Ascending aorta (tissue), 2 donors: ENCODE results near the gene NT5C2. TPM values are rescaled to one million over a fixed set of nuclear protein-coding genes. Genes with fewer than 3 reads are reported as not detected.

Source experiments
- DNase-seq, 2 donors: peaks; one replicate each; pipeline ENCODE4 v3.0.0-alpha.2; 2019; ENCODE audit warnings: low spot score in 2 of 2
- H3K27ac ChIP-seq, 2 donors: fragments of 200-600 bp; sonication (generic); one replicate each; pipeline ENCODE4 v1.5.1; 2016 to 2017; ENCODE audit warnings: mild to moderate bottlenecking in 1 of 2
- H3K27me3 ChIP-seq: fragments of 200-600 bp; sonication (generic); one replicate; pipeline ENCODE4 v1.5.1; 2017
- H3K36me3 ChIP-seq, 2 donors: fragments of 200-600 bp; sonication (generic); one replicate each; pipeline ENCODE4 v1.5.1; 2016
- H3K4me1 ChIP-seq, 2 donors: fragments of 200-600 bp; sonication (generic); one replicate each; pipeline ENCODE4 v1.5.1; 2016 to 2017; ENCODE audit warnings: mild to moderate bottlenecking in 1 of 2
- H3K4me3 ChIP-seq, 2 donors: fragments of 200-600 bp; sonication (generic); one replicate each; pipeline ENCODE4 v1.5.1; 2016 to 2017; ENCODE audit warnings: mild to moderate bottlenecking in 1 of 2
- H3K9me3 ChIP-seq, 2 donors: fragments of 200-600 bp; sonication (generic); one replicate each; pipeline ENCODE4 v1.5.1; 2016
- intact Hi-C: fragments of 100-400 bp; cut with DNase I; formaldehyde crosslinking; loops from one replicate; pipeline ENCODE4 v1.15.1; 2023
- total RNA-seq: library from RNA; depleted of rRNA; stranded (reverse); fragments of >200 nt; gene quantifications from one replicate; pipeline ENCODE4 v1.1.0, GENCODE V29; 2016
- TF ChIP-seq, protein P1 (sequence below), 3 experiments: fragments of 200-600 bp in 2 of 3; fragments of 450-650 bp in 1 of 3; sonication (generic) in 2 of 3; IDR thresholded peaks; one replicate each; pipeline ENCODE4 v1.5.1; 2016 to 2019; ENCODE audit warnings: antibody characterized with exemption in 3 of 3, mild to moderate bottlenecking in 1 of 3, moderate library complexity in 1 of 3

The NT5C2 gene
- total RNA-seq, 1 donor from 2014 or later, result 25.9 TPM

DNA sequence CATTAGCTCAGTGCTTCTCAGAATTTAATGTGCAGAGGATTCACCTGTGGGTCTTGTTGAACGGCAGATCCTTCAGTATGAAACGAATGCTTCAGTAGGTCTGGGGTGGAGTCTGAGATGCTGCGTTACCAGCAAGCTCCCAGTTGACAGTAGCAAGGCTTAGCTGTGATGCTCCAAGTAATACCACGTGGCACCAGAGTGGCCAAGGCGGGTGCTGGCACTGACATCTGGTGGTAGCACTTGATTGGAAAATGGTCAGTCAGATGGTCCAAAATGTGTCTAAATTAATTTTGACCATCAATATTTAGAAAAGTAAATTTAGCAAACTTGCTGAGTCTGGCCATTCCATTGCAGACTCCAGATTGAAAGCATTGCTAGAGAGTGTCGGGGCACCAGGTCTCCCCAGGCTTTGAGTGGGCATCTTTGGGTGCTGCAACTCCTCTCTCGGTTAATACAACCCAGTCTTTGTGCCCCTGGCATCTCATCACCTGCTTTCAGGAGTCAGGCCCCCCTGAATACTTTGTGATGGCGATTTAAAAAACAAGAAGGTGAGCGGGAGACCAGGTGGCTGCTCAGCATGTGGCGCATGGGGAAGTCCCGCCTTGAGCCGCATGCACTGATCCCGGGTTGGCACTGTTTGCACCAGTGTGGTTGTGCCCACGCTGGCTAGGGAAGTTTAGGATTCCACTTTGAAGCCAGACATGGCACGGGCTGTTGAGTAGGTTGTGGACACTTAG is 130.1 kb downstream of the NT5C2 start:
- peak in 1 of 2 donors; percentile 30 for DNase-seq
- Histone ChIP-seq H3K27me3 (no peaks in the 10 kb centered on the region), H3K27ac (no peak overlapping the region), H3K4me1 (peaks cover 0 to 3% of the 10 kb centered on the region in 2 donors), H3K4me3 (no peak overlapping the region), H3K9me3 (no peaks in the 10 kb centered on the region), H3K36me3 (no peaks in the 10 kb centered on the region)
- intact Hi-C loops, result no loop called here
- TF ChIP-seq, protein P1, sequence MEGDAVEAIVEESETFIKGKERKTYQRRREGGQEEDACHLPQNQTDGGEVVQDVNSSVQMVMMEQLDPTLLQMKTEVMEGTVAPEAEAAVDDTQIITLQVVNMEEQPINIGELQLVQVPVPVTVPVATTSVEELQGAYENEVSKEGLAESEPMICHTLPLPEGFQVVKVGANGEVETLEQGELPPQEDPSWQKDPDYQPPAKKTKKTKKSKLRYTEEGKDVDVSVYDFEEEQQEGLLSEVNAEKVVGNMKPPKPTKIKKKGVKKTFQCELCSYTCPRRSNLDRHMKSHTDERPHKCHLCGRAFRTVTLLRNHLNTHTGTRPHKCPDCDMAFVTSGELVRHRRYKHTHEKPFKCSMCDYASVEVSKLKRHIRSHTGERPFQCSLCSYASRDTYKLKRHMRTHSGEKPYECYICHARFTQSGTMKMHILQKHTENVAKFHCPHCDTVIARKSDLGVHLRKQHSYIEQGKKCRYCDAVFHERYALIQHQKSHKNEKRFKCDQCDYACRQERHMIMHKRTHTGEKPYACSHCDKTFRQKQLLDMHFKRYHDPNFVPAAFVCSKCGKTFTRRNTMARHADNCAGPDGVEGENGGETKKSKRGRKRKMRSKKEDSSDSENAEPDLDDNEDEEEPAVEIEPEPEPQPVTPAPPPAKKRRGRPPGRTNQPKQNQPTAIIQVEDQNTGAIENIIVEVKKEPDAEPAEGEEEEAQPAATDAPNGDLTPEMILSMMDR (IDR thresholded peaks at IDR 0.05), result peak in 2 of 3 experiments; percentile 6 to 25

DNA sequence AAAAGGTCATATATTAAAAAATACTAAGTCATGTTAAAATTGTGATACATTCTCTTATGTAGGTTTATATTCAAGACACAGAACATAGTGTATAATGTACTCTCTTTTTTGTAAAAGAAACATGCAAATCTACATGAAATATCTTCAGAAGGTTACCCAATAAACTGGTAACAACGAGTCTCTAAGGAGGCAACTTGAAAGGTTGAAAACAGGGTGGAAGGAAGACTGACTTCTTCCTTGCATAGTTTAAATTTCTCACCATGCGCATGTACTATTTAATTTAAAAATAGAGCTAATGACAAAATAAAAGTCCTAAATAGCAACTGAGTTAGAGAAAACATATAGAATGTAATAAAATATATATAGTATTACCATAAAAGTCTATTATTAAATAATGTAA is 132.5 kb downstream of the NT5C2 start:
- no peak overlapping the region for H3K27ac ChIP-seq
- no peak for DNase-seq
- no peaks in the 10 kb centered on the region for H3K27me3 ChIP-seq
- no peaks in the 10 kb centered on the region for H3K36me3 ChIP-seq
- TF ChIP-seq, protein P1 (IDR thresholded peaks at IDR 0.05), result no peak
- H3K9me3 ChIP-seq, result no peaks in the 10 kb centered on the region
- H3K4me3 ChIP-seq, result no peak overlapping the region
- H3K4me1 ChIP-seq, result peaks cover 0 to 8% of the 10 kb centered on the region in 2 donors
- intact Hi-C loops, result no loop called here

- Histone ChIP-seq H3K4me3 (no peak overlapping the region), H3K27ac (peak overlapping the region; percentile 59 to 80), H3K9me3 (no peaks in the 10 kb centered on the region), H3K36me3 (no peaks in the 10 kb centered on the region), H3K27me3 (no peaks in the 10 kb centered on the region), H3K4me1 (peaks cover 0 to 25% of the 10 kb centered on the region in 2 donors)
- DNase-seq, result no peak
- TF ChIP-seq, protein P1 (IDR thresholded peaks at IDR 0.05), result no peak
- intact Hi-C loops, result no loop called here
These were observed 135.0 kb downstream of the NT5C2 start for GRCh38 chr10:103058034-103058433.

GRCh38 chr10:103055105-103055504 is 138.0 kb downstream of the NT5C2 start:
- Histone ChIP-seq H3K9me3 (no peaks in the 10 kb centered on the region), H3K4me3 (no peak overlapping the region), H3K27ac (peak overlapping the region; percentile 28 to 70), H3K36me3 (no peaks in the 10 kb centered on the region), H3K4me1 (peaks cover 0 to 22% of the 10 kb centered on the region in 2 donors), H3K27me3 (no peaks in the 10 kb centered on the region)
- TF ChIP-seq, protein P1 (IDR thresholded peaks at IDR 0.05), result no peak
- intact Hi-C loops, result no loop called here
- peak in 1 of 2 donors; percentile 38 for DNase-seq

GRCh38 chr10:103054621-103055020 is 138.5 kb downstream of the NT5C2 start:
- no peaks in the 10 kb centered on the region for H3K9me3 ChIP-seq
- no peaks in the 10 kb centered on the region for H3K36me3 ChIP-seq
- intact Hi-C loops, result no loop called here
- DNase-seq, result peak in 1 of 2 donors; percentile 45
- no peaks in the 10 kb centered on the region for H3K27me3 ChIP-seq
- TF ChIP-seq, protein P1 (IDR thresholded peaks at IDR 0.05), result no peak
- peak overlapping the region; percentile 28 to 70 for H3K27ac ChIP-seq
- peaks cover 0 to 22% of the 10 kb centered on the region in 2 donors for H3K4me1 ChIP-seq
- peak overlapping the region; percentile 44 to 46 for H3K4me3 ChIP-seq
